HepG2 (cell line): ENCODE results near the gene HIPK4. TPM values are rescaled to one million over a fixed set of nuclear protein-coding genes. Genes with fewer than 3 reads are reported as not detected.

ENCODE experiments used
- AGO1 ChIP-seq: fragments of 200-400 bp; formaldehyde crosslinking; IDR thresholded peaks from 2 replicates; pipeline ENCODE4 v1.6.1; 2017; ENCODE audit warnings: mild to moderate bottlenecking, low read depth, low read length, moderate library complexity; ENCODE audit not compliant: poor library complexity, severe bottlenecking
- DNMT3B ChIP-seq: conservative IDR thresholded peaks from 2 replicates; pipeline ENCODE4 v1.6.1; 2016; ENCODE audit warnings: missing biosample characterization, control low read depth
- IRF2 ChIP-seq: IDR thresholded peaks from 2 replicates; pipeline ENCODE4 v1.6.1; 2018; ENCODE audit warnings: missing genetic modification reagents, missing compliant biosample characterization
- MAFK ChIP-seq, 2 experiments: IDR thresholded peaks in 1 of 2; conservative IDR thresholded peaks in 1 of 2; 2 replicates each; pipeline ENCODE4 v1.6.1; 2011; ENCODE audit warnings: improper control_type of control experiment in 2 of 2, low read length in 2 of 2
- PHF20 ChIP-seq: sonication (generic); formaldehyde crosslinking; IDR thresholded peaks from 2 replicates; pipeline ENCODE4 v1.5.0; 2020; ENCODE audit warnings: mild to moderate bottlenecking, missing genetic modification reagents
- PHF5A ChIP-seq: IDR thresholded peaks from one replicate; pipeline ENCODE4 v1.6.1; 2018; ENCODE audit warnings: low read depth, missing genetic modification reagents; ENCODE audit not compliant: unreplicated experiment
- RARA ChIP-seq: IDR thresholded peaks from 2 replicates; pipeline ENCODE4 v1.6.1; 2016; ENCODE audit warnings: missing genetic modification reagents, missing compliant biosample characterization
- RBAK ChIP-seq: sonication (generic); formaldehyde crosslinking; IDR thresholded peaks from 2 replicates; pipeline ENCODE4 v1.5.1; 2020; ENCODE audit warnings: mild to moderate bottlenecking, missing genetic modification reagents
- SIX4 ChIP-seq: sonication (generic); formaldehyde crosslinking; IDR thresholded peaks from 2 replicates; pipeline ENCODE4 v1.4.0; 2020; ENCODE audit warnings: missing genetic modification reagents
- SNAPC2 ChIP-seq: sonication (generic); formaldehyde crosslinking; IDR thresholded peaks from 2 replicates; pipeline ENCODE4 v1.8.1; 2022; ENCODE audit warnings: mild to moderate bottlenecking, missing genetic modification reagents
- THAP11 ChIP-seq: IDR thresholded peaks from 2 replicates; pipeline ENCODE4 v1.6.1; 2016; ENCODE audit warnings: missing biosample characterization, missing genetic modification reagents
- ZBTB42 ChIP-seq: sonication (generic); formaldehyde crosslinking; IDR thresholded peaks from 2 replicates; pipeline ENCODE4 v1.5.0; 2020; ENCODE audit warnings: mild to moderate bottlenecking, missing genetic modification reagents
- ZNF253 ChIP-seq: sonication (generic); formaldehyde crosslinking; IDR thresholded peaks from 2 replicates; pipeline ENCODE4 v1.8.0; 2022; ENCODE audit warnings: mild to moderate bottlenecking, missing genetic modification reagents, borderline replicate concordance
- ZNF260 ChIP-seq: sonication (generic); formaldehyde crosslinking; IDR thresholded peaks from 2 replicates; pipeline ENCODE4 v1.4.0; 2020; ENCODE audit warnings: missing genetic modification reagents, low read depth, mild to moderate bottlenecking, borderline replicate concordance
- ZNF383 ChIP-seq: sonication (generic); formaldehyde crosslinking; IDR thresholded peaks from 2 replicates; pipeline ENCODE4 v1.4.0; 2020; ENCODE audit warnings: missing genetic modification reagents, mild to moderate bottlenecking, borderline replicate concordance
- ZNF496 ChIP-seq: sonication (generic); formaldehyde crosslinking; IDR thresholded peaks from 2 replicates; pipeline ENCODE4 v1.8.1; 2023; ENCODE audit warnings: mild to moderate bottlenecking, moderate library complexity, missing genetic modification reagents; ENCODE audit not compliant: insufficient replicate concordance
- ZNF547 ChIP-seq: sonication (generic); formaldehyde crosslinking; IDR thresholded peaks from 2 replicates; pipeline ENCODE4 v1.5.1; 2020; ENCODE audit warnings: mild to moderate bottlenecking, missing genetic modification reagents
- ZSCAN20 ChIP-seq: sonication (generic); formaldehyde crosslinking; IDR thresholded peaks from 2 replicates; pipeline ENCODE4 v1.4.0; 2020; ENCODE audit warnings: missing genetic modification reagents, mild to moderate bottlenecking, borderline replicate concordance
- ZUFSP ChIP-seq: sonication (generic); formaldehyde crosslinking; IDR thresholded peaks from 2 replicates; pipeline ENCODE4 v1.9.0; 2021; ENCODE audit warnings: missing genetic modification reagents, mild to moderate bottlenecking, borderline replicate concordance
- polyA plus RNA-seq, 8 experiments: library from polyadenylated mRNA; depleted of rRNA in 3 of 8; stranded (reverse) in 7 of 8; unstranded in 1 of 8; fragments of >200 nt; fragmentation: Illumina TruSeq in 4 of 8; extraction: Trizol in 4 of 8; gene quantifications; 2 replicates each; pipeline versions ENCODE4 v1.2.1 to v1.2.3, GENCODE V29; 2011 to 2016; ENCODE audit warnings: low read depth in 4 of 8, missing spikeins in 1 of 8, mixed read lengths in 1 of 8; ENCODE audit not compliant: insufficient read depth in 1 of 8
- total RNA-seq, 5 experiments: library from RNA; depleted of rRNA; stranded (reverse); fragments of >200 nt; fragmentation: Illumina TruSeq; extraction: Trizol; gene quantifications; 2 replicates each; pipeline ENCODE4 v1.2.3, GENCODE V29; 2016; ENCODE audit warnings: low read depth in 1 of 5
- TF ChIP-seq, protein P1 (sequence below): sonication (generic); formaldehyde crosslinking; IDR thresholded peaks from 2 replicates; pipeline ENCODE4 v1.5.1; 2020; ENCODE audit warnings: mild to moderate bottlenecking, moderate library complexity, missing genetic modification reagents
- TF ChIP-seq, protein P2 (sequence below): IDR thresholded peaks from 2 replicates; pipeline ENCODE4 v1.6.1; 2016; ENCODE audit warnings: missing compliant biosample characterization, missing genetic modification reagents, borderline replicate concordance
- TF ChIP-seq, protein P3 (sequence below): sonication (generic); formaldehyde crosslinking; IDR thresholded peaks from 2 replicates; pipeline ENCODE4 v1.5.1; 2020; ENCODE audit warnings: missing genetic modification reagents, mild to moderate bottlenecking, borderline replicate concordance

The HIPK4 gene
- total and polyA plus RNA-seq, 2 of the 13 experiments (the other 11 are each of a cell fraction or from before 2014, with no cell fraction given) = 0.03 TPM; not detected in 1

DNA sequence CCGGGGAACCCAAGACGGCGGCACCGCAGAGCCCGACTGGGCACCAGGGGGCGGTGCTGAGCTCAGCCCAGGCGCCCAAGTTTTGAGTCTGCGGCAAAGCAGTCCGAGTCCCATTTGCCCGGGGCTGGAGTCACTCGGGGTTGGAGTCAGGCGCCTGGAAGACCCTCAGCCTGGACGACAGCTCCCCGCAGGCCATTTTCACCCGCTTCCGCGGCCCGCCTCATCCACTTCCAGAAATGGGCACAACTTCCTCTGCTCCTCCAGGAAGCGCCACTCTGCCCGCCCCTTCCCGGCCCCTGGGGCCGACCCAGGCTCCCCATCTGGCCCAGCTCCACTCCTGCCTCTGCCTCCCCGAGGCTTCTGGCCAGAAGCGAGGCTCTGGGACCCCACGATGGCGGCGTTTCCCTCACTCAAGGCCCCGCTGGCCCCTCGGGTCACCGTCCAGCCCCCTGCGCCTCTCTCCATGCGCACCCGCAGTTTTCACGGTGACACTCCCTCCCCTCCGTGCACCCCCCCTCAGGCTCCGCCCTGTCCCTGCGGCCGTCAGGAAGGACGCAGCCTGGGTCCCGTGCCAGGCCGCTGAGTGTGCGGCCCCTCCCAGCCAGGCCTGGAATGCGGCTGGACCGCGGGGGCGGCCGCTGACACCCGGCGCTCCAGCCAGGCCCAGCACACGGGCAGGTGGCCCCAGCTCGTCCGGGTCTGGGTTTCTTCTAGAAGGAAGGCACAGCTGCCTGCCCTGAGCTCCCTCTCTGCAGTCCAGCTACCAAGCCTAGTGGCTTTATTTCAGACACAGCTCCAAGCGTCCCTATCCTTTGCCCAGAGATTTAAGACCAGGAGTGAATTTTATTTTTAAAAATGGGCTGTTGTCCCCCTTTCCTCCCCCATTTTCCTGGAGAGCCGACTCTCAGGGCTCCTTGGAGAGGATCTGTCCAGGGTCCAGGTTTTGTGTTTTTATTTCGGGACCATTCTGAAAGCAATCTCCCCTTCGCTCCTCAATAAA lies 31.1 kb upstream of the HIPK4 start (continued):
- TF ChIP-seq ZNF496 (CRISPR knock-in tag) (no peak), ZBTB42 (CRISPR knock-in tag) (no peak; the same call in 1 of the 2 replicates), RARA (CRISPR knock-in tag) (peak; percentile 48), ZNF383 (CRISPR knock-in tag) (no peak), AGO1 (peak; percentile 81), PHF5A (CRISPR knock-in tag) (peak; percentile 3), DNMT3B (CRISPR knock-in tag) (peak; percentile 75; the same call in 1 of the 2 replicates), THAP11 (peak; percentile 71; the same call in 1 of the 2 replicates), ZUFSP (no peak), MAFK (conservative IDR thresholded peaks at IDR 0.05 in 1 of 2, IDR thresholded peaks at IDR 0.05 in 1 of 2; ENCODE audit: low read length in 2 of 2) (no peak), RBAK (CRISPR knock-in tag) (no peak), ZNF253 (CRISPR knock-in tag) (0 out of 2 replicates have a peak, but pooled peaks have one; percentile 32), ZNF260 (CRISPR knock-in tag) (no peak), IRF2 (CRISPR knock-in tag) (peak; percentile 65; the same call in 1 of the 2 replicates), ZSCAN20 (CRISPR knock-in tag) (no peak), SIX4 (no peak; the same call in 1 of the 2 replicates), PHF20 (CRISPR knock-in tag) (peak; percentile 72), SNAPC2 (no peak; the same call in 1 of the 2 replicates), ZNF547 (CRISPR knock-in tag) (peak; percentile 39; the same call in 1 of the 2 replicates)
- TF ChIP-seq, protein P1, sequence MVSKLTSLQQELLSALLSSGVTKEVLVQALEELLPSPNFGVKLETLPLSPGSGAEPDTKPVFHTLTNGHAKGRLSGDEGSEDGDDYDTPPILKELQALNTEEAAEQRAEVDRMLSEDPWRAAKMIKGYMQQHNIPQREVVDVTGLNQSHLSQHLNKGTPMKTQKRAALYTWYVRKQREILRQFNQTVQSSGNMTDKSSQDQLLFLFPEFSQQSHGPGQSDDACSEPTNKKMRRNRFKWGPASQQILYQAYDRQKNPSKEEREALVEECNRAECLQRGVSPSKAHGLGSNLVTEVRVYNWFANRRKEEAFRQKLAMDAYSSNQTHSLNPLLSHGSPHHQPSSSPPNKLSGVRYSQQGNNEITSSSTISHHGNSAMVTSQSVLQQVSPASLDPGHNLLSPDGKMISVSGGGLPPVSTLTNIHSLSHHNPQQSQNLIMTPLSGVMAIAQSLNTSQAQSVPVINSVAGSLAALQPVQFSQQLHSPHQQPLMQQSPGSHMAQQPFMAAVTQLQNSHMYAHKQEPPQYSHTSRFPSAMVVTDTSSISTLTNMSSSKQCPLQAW (CRISPR knock-in tag) = peak; percentile 49; the same call in 1 of the 2 replicates
- TF ChIP-seq, protein P2, sequence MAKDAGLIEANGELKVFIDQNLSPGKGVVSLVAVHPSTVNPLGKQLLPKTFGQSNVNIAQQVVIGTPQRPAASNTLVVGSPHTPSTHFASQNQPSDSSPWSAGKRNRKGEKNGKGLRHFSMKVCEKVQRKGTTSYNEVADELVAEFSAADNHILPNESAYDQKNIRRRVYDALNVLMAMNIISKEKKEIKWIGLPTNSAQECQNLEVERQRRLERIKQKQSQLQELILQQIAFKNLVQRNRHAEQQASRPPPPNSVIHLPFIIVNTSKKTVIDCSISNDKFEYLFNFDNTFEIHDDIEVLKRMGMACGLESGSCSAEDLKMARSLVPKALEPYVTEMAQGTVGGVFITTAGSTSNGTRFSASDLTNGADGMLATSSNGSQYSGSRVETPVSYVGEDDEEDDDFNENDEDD (CRISPR knock-in tag) = peak; percentile 35; the same call in 1 of the 2 replicates
- TF ChIP-seq, protein P3, sequence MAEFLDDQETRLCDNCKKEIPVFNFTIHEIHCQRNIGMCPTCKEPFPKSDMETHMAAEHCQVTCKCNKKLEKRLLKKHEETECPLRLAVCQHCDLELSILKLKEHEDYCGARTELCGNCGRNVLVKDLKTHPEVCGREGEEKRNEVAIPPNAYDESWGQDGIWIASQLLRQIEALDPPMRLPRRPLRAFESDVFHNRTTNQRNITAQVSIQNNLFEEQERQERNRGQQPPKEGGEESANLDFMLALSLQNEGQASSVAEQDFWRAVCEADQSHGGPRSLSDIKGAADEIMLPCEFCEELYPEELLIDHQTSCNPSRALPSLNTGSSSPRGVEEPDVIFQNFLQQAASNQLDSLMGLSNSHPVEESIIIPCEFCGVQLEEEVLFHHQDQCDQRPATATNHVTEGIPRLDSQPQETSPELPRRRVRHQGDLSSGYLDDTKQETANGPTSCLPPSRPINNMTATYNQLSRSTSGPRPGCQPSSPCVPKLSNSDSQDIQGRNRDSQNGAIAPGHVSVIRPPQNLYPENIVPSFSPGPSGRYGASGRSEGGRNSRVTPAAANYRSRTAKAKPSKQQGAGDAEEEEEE (CRISPR knock-in tag) = no peak; the same call in 1 of the 2 replicates
